SK-N-SH (cell line): ENCODE results near the gene PCARE.

Source experiments
- CTCF ChIP-seq: fragments of 200-600 bp; sonication (generic); IDR thresholded peaks from 2 replicates; pipeline ENCODE4 v1.6.1; 2017; ENCODE audit warnings: antibody characterized with exemption, mild to moderate bottlenecking, moderate library complexity
- EP300 ChIP-seq, 2 experiments: IDR thresholded peaks; 2 replicates each; pipeline versions ENCODE4 v1.4.0 to v1.6.1; 2012; ENCODE audit warnings: borderline replicate concordance in 1 of 2, low read depth in 1 of 2, low read length in 1 of 2
- EZH2phosphoT487 ChIP-seq: fragments of 200-600 bp; sonication (generic); IDR thresholded peaks from 2 replicates; pipeline ENCODE4 v1.6.1; 2017; ENCODE audit warnings: low read depth, mixed run types, mild to moderate bottlenecking, antibody characterized with exemption, moderate library complexity, borderline replicate concordance
- FOXM1 ChIP-seq: IDR thresholded peaks from 2 replicates; pipeline ENCODE4 v1.4.0; 2012; ENCODE audit warnings: low read depth, mild to moderate bottlenecking
- POLR2AphosphoS5 ChIP-seq: IDR thresholded peaks from 2 replicates; pipeline ENCODE4 v1.6.1; 2012; ENCODE audit warnings: low read depth, low read length
- RFX5 ChIP-seq: IDR thresholded peaks from 2 replicates; pipeline ENCODE4 v1.6.1; 2012; ENCODE audit warnings: mild to moderate bottlenecking, improper control_type of control experiment, low read length
- SIN3A ChIP-seq: IDR thresholded peaks from 2 replicates; pipeline ENCODE4 v1.6.1; 2012; ENCODE audit warnings: low read depth, mild to moderate bottlenecking, low read length, moderate library complexity, borderline replicate concordance
- SMC3 ChIP-seq: IDR thresholded peaks from 2 replicates; pipeline ENCODE4 v1.6.1; 2012; ENCODE audit warnings: low read depth, low read length, improper control_type of control experiment
- TAF1 ChIP-seq: IDR thresholded peaks from 2 replicates; pipeline ENCODE4 v1.6.1; 2012; ENCODE audit warnings: low read depth, mild to moderate bottlenecking, low read length, moderate library complexity, borderline replicate concordance
- ZBTB33 ChIP-seq: IDR thresholded peaks from 2 replicates; pipeline ENCODE4 v1.4.0; 2012; ENCODE audit warnings: low read depth, borderline replicate concordance

GRCh38 chr2:29082804-29083495 lies 8.6 kb upstream of the PCARE start:
- no peak for TF ChIP-seq CTCF
- no peak for TF ChIP-seq SIN3A
- no peak for TF ChIP-seq EP300 (IDR thresholded peaks at IDR 0.05; ENCODE audit: borderline replicate concordance in 1 of 2, low read depth in 1 of 2, low read length in 1 of 2)
- no peak for TF ChIP-seq EZH2phosphoT487
- TF ChIP-seq SMC3: no peak
- no peak for TF ChIP-seq RFX5
- TF ChIP-seq POLR2AphosphoS5: no peak
- TF ChIP-seq ZBTB33: no peak
- TF ChIP-seq FOXM1: no peak
- no peak for TF ChIP-seq TAF1
